Measurements from ENCODE around the gene ADCYAP1R1.

The ADCYAP1R1 gene

DNA sequence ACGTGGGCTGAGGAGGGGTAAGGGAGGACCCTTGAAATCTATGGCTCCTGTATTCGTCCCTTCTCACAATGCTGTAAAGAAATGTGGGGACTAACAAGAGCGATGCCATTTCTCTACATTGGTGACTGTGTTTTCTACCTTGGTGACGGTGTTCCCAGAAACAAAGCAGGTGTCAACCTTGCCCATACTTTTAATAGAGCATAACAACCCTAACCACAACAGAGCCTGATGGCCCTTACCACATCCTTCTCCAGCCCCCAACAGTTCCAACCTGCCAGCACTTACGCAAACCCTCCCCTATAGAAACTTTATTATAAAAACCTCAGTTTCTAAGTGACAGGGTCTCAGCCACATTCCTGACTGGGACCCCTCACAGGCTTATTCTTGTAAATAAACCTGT, 28.2 kb upstream of the ADCYAP1R1 start:
- H3K9me3 Mint-ChIP-seq, result peaks cover 8% of the 10 kb centered on the region
- H3K4me3 Mint-ChIP-seq, result no peak overlapping the region
- H3K27ac Mint-ChIP-seq, result no peak overlapping the region
- no peak for DNase-seq (ENCODE audit: low spot score)
- H3K27me3 Mint-ChIP-seq (ENCODE audit: low read depth), result no peaks in the 10 kb centered on the region
- H3K4me1 Mint-ChIP-seq (ENCODE audit: low read depth), result peaks cover 13% of the 10 kb centered on the region
- no peaks in the 10 kb centered on the region for H3K36me3 Mint-ChIP-seq (ENCODE audit: low read depth)

DNA sequence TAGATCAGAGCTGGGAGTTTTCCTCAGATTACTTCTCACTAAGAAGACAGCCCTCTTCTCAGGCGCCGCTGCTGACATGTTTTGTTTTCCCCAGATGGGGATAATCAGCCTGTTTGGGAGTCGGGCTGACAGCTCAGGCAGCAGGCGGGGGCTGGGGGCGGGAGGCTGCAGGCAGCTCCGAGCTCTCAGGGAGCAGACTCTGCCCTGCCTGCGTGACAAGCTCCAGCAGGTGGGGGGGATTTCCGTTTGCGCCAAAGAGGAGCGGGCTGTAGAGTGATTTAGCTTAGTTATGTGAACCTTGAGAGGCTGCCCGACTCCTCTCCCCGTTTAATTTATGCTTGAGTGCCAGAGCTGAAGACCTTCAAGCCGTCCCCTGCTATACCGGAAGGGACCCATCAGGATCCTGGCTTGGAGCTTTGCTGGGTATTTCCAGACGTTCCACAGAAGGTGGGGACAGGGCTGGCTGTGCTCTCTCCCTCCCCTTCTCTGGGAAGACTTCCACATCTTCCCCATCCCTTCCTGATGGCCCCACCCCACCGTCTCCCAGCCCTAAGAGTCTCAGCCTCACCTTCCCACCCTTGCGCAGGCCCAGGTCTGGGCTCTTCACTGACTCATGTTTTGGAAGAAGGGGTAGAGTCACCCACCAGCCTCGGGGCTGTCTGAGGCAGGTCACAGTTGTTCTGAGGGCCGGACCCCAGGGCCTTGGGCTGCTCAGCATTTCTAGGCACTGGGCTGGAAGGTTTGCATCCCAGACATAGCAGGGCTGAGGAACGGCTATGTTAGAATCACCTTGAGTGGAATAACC, 24.7 kb upstream of the ADCYAP1R1 start:
- H3K27ac Mint-ChIP-seq, result no peak overlapping the region
- H3K36me3 Mint-ChIP-seq (ENCODE audit: low read depth), result no peaks in the 10 kb centered on the region
- peaks cover 8% of the 10 kb centered on the region for H3K4me1 Mint-ChIP-seq (ENCODE audit: low read depth)
- DNase-seq (ENCODE audit: low spot score), result no peak
- no peaks in the 10 kb centered on the region for H3K27me3 Mint-ChIP-seq (ENCODE audit: low read depth)
- H3K9me3 Mint-ChIP-seq, result peaks cover 8% of the 10 kb centered on the region
- H3K4me3 Mint-ChIP-seq, result no peak overlapping the region

DNA sequence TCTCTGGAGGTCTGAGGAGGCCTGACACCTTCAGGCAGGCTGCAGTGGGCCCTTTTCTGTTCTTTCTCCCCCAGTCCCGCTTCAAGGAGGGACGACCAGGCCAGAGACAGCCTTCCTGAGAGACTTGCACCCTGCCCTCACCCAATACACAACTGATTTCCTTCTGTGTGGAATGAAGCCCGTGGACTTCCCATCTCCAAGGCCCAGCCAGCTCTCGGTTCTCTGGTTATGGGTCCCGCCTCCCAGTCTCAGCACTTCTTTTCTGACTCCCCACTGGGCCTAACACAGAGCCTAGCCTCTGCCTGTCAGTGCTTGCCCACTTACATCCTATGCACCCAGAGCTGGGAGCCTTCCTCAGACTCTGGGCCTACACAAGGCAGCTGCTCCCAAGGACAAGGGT, 24.1 kb upstream of the ADCYAP1R1 start:
- peaks cover 8% of the 10 kb centered on the region for H3K4me1 Mint-ChIP-seq (ENCODE audit: low read depth)
- H3K9me3 Mint-ChIP-seq, result peaks cover 8% of the 10 kb centered on the region
- no peak for DNase-seq (ENCODE audit: low spot score)
- H3K27me3 Mint-ChIP-seq (ENCODE audit: low read depth), result no peaks in the 10 kb centered on the region
- no peak overlapping the region for H3K4me3 Mint-ChIP-seq
- no peak overlapping the region for H3K27ac Mint-ChIP-seq
- no peaks in the 10 kb centered on the region for H3K36me3 Mint-ChIP-seq (ENCODE audit: low read depth)

DNA sequence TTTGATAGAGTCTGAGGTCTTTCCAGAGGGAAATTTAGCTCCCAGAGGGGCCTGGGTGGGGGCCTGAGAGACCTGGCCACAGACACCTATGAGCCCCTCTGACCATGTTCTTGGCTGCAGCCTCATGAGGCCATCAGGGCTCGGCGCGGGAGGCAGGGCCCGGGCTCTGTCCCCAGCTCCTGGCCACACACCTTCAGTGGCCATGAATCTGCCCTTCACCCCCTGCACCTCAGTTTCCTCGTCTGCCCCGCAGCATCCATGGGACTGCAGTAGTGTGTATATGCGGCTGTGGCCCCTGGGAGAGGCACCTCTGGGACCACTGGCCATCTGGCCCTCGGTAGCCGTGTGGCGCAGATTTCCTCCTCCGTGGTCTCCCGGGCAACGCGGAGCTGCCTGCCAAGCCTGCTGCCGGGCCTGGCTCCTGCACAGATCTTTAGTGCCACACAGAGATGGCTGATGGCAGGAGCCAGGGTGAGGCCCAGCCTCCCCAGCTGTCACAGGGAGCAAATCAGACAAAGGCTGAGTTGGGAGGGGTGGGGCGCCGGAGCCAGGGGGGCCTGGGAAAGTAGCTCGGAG, 23.6 kb upstream of the ADCYAP1R1 start:
- Mint-ChIP-seq H3K36me3 (ENCODE audit: low read depth) (no peaks in the 10 kb centered on the region), H3K27me3 (ENCODE audit: low read depth) (no peaks in the 10 kb centered on the region), H3K27ac (no peak overlapping the region), H3K9me3 (peaks cover 8% of the 10 kb centered on the region), H3K4me1 (ENCODE audit: low read depth) (peaks cover 6% of the 10 kb centered on the region), H3K4me3 (no peak overlapping the region)
- DNase-seq (ENCODE audit: low spot score), result no peak

DNA sequence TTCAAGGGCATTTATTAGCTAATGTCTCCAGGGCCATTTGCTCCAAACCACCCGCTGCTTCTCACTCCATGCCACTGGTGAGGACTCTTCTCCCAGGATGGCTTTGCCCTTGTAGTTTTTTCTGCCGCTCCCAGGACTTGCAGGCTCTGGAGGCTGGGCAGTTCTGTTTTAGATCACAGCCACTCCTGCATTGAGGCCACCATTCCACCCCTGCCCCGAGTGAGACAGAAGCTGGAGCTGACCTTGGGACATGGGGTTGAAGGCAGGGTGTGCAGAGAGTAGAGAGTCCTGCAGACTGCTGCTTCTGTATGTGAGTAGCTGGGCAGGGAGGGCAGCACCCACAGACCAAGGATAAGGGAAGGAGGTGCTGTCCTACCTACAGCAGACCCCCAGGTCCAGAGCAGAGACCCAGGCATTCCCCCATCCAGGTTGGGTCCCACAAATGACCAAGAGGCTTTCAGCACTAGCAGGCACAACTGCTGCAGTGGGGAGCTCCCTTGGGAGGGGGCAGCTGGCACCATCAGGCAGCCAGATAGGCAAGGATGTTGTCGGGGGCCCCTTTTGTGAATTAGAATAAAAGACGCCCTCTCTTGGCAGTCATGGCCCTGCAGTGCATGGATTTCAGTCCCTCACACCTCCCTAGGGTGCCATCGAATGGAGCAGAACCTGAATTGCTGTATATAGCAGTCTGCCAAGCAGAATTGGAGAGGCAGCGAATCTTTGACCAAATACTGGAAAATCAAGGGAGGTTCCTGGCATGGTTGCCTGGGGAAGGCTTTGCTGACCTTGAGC, 22.7 kb upstream of the ADCYAP1R1 start:
- Mint-ChIP-seq H3K9me3 (peaks cover 4% of the 10 kb centered on the region), H3K27me3 (ENCODE audit: low read depth) (no peaks in the 10 kb centered on the region), H3K36me3 (ENCODE audit: low read depth) (no peaks in the 10 kb centered on the region), H3K27ac (no peak overlapping the region), H3K4me3 (no peak overlapping the region), H3K4me1 (ENCODE audit: low read depth) (no peaks in the 10 kb centered on the region)
- DNase-seq (ENCODE audit: low spot score), result no peak

DNA sequence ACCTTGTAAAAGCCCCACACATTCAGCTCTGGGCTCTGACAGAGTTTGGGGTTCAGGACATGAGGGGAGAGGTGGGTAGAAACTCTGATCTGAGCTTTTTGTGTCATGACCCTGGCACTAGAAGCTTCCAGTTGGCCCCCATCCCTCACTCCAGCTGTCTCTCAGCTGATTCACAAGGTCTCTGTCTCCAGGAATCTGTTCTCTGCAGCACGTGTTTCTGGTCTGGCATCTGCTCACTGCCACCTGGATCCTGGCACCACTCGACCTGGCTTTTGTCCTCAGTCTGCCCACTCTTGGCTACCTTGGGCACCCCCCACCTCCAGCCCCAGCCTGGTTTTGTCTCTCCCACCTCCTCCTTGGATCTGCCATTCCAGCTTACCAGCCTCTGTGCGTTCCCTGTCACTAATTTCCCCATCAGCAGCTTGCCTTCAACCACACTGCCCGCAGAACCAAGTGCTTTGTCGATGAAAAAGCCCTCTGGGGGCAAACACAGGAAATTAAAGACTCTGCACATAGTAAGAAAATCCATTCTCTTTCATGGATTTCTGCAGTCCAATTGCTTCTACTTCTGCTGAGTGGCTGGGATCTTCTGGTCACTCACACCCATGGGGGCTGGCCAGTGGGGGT, 18.3 kb upstream of the ADCYAP1R1 start:
- H3K4me3 Mint-ChIP-seq, result no peak overlapping the region
- H3K4me1 Mint-ChIP-seq (ENCODE audit: low read depth), result no peaks in the 10 kb centered on the region
- no peaks in the 10 kb centered on the region for H3K27me3 Mint-ChIP-seq (ENCODE audit: low read depth)
- no peaks in the 10 kb centered on the region for H3K9me3 Mint-ChIP-seq
- DNase-seq (ENCODE audit: low spot score), result no peak
- H3K27ac Mint-ChIP-seq, result no peak overlapping the region
- H3K36me3 Mint-ChIP-seq (ENCODE audit: low read depth), result no peaks in the 10 kb centered on the region

DNA sequence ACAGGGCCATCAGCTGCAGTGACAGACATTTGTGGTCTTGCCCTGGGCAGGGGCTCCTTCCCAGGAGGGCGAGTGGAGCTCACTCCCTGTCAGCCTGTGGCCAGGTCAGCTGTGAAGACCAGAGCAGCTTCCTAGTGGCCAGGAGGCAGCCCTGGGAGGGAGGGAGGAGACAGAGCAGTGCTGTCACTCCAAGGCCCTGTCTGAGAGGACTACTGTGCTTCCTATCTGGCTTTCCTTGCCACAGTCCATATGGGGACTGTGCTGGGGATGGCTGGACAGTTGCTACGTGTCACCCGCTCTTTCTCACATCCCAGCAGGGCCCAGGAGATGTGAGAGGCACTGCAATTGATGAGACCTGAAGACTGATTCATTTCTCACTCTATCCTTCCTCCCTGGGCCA, 15.2 kb upstream of the ADCYAP1R1 start:
- Mint-ChIP-seq H3K27ac (no peak overlapping the region), H3K4me3 (no peak overlapping the region), H3K36me3 (ENCODE audit: low read depth) (no peaks in the 10 kb centered on the region), H3K9me3 (no peaks in the 10 kb centered on the region), H3K4me1 (ENCODE audit: low read depth) (no peaks in the 10 kb centered on the region), H3K27me3 (ENCODE audit: low read depth) (peaks cover 5% of the 10 kb centered on the region)
- no peak for DNase-seq (ENCODE audit: low spot score)

DNA sequence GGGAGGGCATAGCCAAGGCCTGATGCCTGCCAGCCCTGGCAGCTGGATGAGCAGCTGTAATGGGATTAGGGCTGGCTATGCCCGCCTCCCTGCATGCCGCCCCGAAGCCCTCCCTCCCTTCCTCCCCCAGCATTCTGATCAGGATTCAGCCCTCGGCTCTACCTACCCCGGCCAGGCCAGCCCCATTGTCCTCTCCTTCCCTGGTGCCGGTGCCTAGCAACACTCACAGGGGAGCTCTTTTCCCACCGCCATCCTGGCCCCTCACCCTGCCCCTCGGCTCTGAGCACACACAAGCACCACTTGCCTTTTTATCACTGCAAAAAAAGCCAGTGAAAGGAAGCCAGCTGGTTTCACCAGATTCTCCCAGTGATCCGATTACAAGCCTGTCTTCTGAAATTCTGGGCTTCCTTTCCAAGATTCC, 9.0 kb upstream of the ADCYAP1R1 start:
- Mint-ChIP-seq H3K4me3 (no peak overlapping the region), H3K36me3 (ENCODE audit: low read depth) (no peaks in the 10 kb centered on the region), H3K27me3 (ENCODE audit: low read depth) (peaks cover 18% of the 10 kb centered on the region), H3K4me1 (ENCODE audit: low read depth) (no peaks in the 10 kb centered on the region), H3K27ac (no peak overlapping the region), H3K9me3 (no peaks in the 10 kb centered on the region)
- DNase-seq (ENCODE audit: low spot score), result no peak

DNA sequence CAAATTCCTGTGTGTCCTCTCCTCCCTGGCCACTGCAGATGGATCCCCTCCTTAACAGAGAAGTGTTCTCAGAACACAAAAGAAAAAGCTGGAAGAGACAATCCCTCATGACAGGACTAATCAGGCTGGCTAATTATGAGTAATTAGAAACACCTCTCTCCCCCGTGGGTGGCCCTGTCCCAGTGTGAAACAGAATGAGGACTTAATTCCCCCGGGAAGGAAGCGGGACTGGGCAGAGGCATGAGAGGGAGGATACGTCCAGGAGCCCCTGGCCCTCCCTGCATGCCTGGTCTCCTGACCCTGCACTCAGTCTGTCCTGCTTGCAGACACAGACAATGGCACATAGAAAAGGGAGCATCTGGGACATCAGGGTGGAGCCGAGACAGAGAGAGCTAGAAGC, 7.6 kb upstream of the ADCYAP1R1 start:
- no peak overlapping the region for H3K4me3 Mint-ChIP-seq

DNA sequence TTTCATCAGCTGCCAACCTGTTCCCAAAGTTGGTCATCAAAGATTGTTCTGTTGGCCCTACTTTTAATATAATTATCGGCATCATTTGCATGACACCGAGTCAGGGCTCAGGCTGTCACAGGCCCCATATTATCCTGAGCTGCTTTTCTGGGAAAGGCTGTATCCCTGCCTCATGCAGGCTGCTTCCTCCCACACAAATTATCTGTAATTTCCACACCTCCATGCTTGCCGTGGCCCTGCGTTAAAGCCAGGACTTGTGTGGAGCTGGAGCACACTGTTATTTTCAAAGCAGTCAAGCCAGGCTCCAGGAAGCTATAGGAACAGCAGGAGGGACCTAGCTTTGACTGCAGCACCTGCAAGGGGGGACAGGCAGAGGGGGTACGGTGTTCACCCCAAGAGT, 5.4 kb upstream of the ADCYAP1R1 start:
- H3K4me1 Mint-ChIP-seq (ENCODE audit: low read depth), result no peaks in the 10 kb centered on the region
- DNase-seq (ENCODE audit: low spot score), result no peak
- no peak overlapping the region for H3K27ac Mint-ChIP-seq
- H3K9me3 Mint-ChIP-seq, result no peaks in the 10 kb centered on the region
- no peak overlapping the region for H3K4me3 Mint-ChIP-seq
- peaks cover 32% of the 10 kb centered on the region for H3K27me3 Mint-ChIP-seq (ENCODE audit: low read depth)
- no peaks in the 10 kb centered on the region for H3K36me3 Mint-ChIP-seq (ENCODE audit: low read depth)

More for the DNA sequence above, 7.6 kb upstream of the ADCYAP1R1 start:
- Mint-ChIP-seq H3K9me3 (no peaks in the 10 kb centered on the region), H3K36me3 (ENCODE audit: low read depth) (no peaks in the 10 kb centered on the region), H3K4me1 (ENCODE audit: low read depth) (no peaks in the 10 kb centered on the region), H3K27ac (no peak overlapping the region), H3K27me3 (ENCODE audit: low read depth) (peaks cover 18% of the 10 kb centered on the region)
- DNase-seq (ENCODE audit: low spot score), result no peak

DNA sequence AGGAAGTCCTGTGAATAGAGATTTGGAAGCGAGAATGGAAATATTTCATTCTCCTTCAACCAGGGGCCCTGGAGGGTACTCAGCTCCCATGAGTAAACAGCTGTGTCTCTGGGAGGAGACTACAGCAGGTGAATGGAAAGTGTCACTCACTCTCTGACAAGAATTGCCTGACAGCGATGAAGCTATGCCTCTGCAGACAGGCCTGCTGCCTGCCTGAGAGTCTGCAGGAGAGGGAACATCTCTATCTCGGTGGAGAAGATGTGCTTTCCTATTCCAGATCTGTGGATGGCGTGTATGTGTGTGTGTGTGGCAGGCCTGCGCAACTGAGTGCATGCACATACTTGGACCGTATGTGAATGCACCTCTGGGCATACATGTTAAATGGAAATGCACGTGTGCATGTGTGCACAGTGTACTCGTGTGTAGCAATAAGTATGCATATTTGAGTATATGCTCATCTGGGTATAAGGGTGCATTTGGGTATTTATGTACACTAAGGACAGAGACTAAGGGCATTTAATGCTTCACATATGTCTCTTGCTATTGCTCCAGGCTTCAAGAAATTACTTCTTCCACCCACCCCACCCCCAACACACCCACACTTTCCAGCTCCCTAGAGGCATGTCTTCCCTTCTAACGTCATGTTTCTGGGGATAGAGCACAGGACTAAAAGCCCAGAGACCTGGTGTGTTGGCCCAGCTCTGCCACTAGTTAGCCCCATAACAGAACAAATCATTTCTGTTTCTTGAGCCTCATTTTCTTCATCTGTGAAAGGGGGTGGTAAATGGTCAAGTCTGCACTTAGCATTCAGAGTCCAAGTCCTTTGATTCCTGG, 4.6 kb upstream of the ADCYAP1R1 start:
- Mint-ChIP-seq H3K27ac (no peak overlapping the region), H3K9me3 (no peaks in the 10 kb centered on the region), H3K36me3 (ENCODE audit: low read depth) (no peaks in the 10 kb centered on the region), H3K27me3 (ENCODE audit: low read depth) (peaks cover 30% of the 10 kb centered on the region), H3K4me3 (no peak overlapping the region), H3K4me1 (ENCODE audit: low read depth) (no peaks in the 10 kb centered on the region)
- DNase-seq (ENCODE audit: low spot score), result no peak

DNA sequence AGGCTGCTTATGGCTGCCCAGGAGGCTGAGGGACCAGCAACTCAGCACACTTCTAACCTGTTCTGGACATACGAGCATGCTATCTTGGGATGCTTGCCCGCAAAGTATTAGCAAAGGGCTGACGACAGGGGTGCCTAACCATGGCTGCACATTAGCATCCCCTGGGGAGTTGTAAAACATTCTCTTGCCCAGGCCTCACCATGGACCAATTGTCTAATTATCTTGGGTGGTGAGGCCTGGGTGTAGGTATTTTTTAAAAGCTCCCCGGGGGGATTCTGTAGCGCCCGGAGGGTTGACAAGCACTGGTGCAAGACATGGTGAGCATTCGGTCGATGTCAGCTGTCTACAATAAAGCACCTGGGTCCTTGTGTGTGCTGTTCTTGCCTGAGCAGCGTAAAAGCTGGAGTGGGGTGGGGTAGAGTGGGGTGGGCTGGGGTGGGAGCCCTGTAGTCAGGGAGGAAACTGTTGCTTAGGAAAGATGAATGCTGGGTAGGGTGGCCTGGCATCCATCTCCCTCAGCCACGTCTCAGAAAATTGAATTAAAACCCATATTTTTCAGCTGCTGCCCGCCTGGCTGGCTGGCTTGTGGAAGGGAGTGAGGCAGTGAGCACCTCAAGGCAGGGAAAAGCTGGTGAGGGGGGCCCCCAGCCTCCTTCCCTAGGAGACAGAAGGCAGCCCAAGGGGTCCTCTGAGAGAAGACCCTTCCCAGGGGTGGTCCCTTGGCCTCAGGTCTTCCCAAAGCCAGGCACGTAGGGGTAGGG, 2.9 kb upstream of the ADCYAP1R1 start:
- no peak overlapping the region for H3K27ac Mint-ChIP-seq
- H3K27me3 Mint-ChIP-seq (ENCODE audit: low read depth), result peaks cover 34% of the 10 kb centered on the region
- H3K4me1 Mint-ChIP-seq (ENCODE audit: low read depth), result no peaks in the 10 kb centered on the region
- no peak for DNase-seq (ENCODE audit: low spot score)
- no peak overlapping the region for H3K4me3 Mint-ChIP-seq
- H3K36me3 Mint-ChIP-seq (ENCODE audit: low read depth), result no peaks in the 10 kb centered on the region
- H3K9me3 Mint-ChIP-seq, result no peaks in the 10 kb centered on the region

DNA sequence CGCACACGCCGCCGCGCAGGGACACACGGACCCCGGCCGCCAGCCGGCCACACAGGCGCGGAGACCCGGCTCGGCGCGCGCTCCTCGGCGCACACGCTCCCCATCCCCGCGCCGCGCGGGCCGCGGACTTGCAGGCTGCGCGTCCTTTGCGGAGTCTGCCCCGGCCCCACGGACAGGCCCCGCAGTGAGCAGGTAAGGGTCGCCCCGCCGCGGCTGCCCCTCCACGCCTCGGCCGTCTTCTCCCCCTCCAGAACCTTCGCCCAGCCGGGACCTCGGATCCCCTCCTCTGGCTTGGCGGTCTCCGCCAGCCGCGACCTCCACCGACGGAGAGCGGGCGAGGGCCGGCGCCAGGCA, 356 bp downstream of the ADCYAP1R1 start:
- H3K4me1 Mint-ChIP-seq (ENCODE audit: low read depth), result no peaks in the 10 kb centered on the region
- no peak overlapping the region for H3K27ac Mint-ChIP-seq
- H3K4me3 Mint-ChIP-seq, result no peak overlapping the region
- H3K36me3 Mint-ChIP-seq (ENCODE audit: low read depth), result no peaks in the 10 kb centered on the region
- H3K9me3 Mint-ChIP-seq, result no peaks in the 10 kb centered on the region
- peaks cover 44% of the 10 kb centered on the region for H3K27me3 Mint-ChIP-seq (ENCODE audit: low read depth)
- no peak for DNase-seq (ENCODE audit: low spot score)

All from T-helper 2 cell treated with Interferon-gamma antibody and Interleukin-4, amounts not matched to agents 5 μg/mL and 100 μg/mL, for 36 hours (primary cell).